Astrocyte of the spinal cord (primary cell): Measurements from ENCODE around the gene SRSF3.
A peak's percentile ranks its signal among the peaks of the same experiment; 100 is the strongest.

ENCODE experiments used
- DNase-seq: peaks from one replicate; pipeline ENCODE4 v3.0.0; 2011; ENCODE audit warnings: low read depth, low spot score
- H3K4me3 ChIP-seq: 2 replicates; pipeline ENCODE4 v1.5.1; 2011; ENCODE audit warnings: low read depth, mild to moderate bottlenecking, low read length, moderate library complexity
- in situ Hi-C: cut with HindIII; loops from 2 replicates; pipeline ENCODE4 v1.10.0; 2017; ENCODE audit warnings: low sequenced_read_pairs
- TF ChIP-seq, protein P1 (sequence below): IDR thresholded peaks from 2 replicates; pipeline ENCODE4 v1.5.1; 2012; ENCODE audit warnings: low read depth, mild to moderate bottlenecking, low read length, inconsistent platforms

SRSF3 gene

DNA sequence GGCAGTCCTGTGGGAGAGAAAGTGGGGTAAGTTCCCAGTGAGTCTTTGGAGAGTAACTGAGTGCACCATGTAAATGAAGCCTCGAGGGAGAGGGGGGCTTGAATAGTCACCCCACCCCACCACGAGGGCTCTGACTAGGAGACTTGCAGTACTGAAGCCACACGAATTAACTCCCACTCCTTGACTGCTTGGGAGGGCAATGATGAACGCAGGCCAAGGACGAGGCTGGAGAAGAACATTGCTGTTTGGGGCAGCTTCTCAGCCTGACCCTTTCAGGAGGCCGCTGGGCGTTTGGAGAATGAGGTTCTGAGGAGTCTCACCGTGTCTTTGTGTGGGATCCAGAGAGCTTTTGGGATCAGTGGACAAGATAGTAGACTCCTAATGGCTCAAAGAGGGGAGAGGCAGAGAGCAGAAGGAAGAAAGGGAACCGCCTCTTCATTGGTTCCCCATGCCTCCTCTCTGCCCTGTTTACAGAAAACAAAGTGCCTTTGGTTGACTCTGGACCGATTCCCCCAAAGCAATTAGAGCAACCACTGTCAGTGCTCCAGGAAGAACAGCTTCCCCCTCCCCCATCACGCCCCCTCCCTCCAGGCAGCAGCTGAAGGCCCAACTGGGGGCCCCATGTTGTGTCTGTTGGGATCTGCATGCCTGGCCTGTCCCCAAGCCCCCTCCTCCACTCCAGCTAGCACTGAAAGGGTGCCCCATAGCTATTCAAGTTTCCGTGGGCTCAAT is 42.7 kb downstream of the SRSF3 start:
- TF ChIP-seq, protein P1, sequence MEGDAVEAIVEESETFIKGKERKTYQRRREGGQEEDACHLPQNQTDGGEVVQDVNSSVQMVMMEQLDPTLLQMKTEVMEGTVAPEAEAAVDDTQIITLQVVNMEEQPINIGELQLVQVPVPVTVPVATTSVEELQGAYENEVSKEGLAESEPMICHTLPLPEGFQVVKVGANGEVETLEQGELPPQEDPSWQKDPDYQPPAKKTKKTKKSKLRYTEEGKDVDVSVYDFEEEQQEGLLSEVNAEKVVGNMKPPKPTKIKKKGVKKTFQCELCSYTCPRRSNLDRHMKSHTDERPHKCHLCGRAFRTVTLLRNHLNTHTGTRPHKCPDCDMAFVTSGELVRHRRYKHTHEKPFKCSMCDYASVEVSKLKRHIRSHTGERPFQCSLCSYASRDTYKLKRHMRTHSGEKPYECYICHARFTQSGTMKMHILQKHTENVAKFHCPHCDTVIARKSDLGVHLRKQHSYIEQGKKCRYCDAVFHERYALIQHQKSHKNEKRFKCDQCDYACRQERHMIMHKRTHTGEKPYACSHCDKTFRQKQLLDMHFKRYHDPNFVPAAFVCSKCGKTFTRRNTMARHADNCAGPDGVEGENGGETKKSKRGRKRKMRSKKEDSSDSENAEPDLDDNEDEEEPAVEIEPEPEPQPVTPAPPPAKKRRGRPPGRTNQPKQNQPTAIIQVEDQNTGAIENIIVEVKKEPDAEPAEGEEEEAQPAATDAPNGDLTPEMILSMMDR, result no peak
- in situ Hi-C loops, result no loop called here
- H3K4me3 ChIP-seq, result no peak overlapping the region
- no peak for DNase-seq

DNA sequence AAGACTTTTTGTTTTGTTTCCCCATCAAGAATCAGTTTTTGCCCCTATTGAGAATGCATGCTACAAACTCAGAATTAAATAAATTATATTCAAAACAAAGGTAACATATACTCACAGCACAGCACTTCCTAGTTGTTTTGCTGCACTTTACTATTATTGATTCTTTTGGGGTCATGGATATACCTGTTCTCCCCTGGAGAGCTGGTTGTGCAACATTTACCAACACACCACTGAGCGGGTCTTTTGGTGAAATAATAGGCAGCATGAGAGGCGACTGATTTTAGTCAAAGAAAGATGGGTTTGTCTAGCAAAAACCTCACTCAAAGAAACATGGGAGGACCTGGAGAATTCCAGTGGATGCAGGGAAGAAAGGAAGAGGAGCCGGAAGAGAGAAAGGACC is 44.4 kb downstream of the SRSF3 start:
- no peak overlapping the region for H3K4me3 ChIP-seq
- in situ Hi-C loops, result no loop called here
- TF ChIP-seq, protein P1, result no peak
- DNase-seq, result no peak

DNA sequence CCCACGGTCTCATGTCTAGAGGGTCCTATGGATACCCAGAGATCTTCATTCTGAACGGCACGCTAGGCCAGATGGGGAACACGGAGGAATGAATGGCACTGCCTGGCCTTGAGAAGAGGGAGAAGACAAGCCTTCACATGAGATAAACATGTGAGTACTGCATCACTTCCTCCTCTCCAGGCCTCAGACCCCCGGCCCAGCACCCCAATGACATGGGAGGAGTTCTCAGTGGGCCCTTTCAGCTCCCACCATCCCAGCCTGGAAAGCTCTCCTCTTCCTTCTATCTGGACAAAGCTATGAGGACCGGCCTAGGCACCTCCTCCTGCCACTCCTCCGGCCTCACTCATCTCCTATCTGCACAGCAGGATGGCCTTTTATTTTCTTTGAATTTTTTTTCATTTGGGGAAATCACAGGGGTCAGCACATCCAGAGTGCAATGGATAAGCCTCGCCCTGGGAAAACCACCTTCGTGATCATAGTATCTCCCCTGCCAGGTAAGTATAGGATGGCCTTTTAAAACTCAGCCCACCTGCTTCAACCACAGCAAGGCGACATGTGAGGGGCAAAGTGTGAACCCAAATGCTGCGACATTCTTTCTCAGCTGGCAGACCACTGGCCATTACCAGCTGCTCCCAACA is 45.1 kb downstream of the SRSF3 start:
- peak; percentile 72 for DNase-seq
- H3K4me3 ChIP-seq, result no peak overlapping the region
- TF ChIP-seq, protein P1, result no peak
- in situ Hi-C loops, result no loop called here

DNA sequence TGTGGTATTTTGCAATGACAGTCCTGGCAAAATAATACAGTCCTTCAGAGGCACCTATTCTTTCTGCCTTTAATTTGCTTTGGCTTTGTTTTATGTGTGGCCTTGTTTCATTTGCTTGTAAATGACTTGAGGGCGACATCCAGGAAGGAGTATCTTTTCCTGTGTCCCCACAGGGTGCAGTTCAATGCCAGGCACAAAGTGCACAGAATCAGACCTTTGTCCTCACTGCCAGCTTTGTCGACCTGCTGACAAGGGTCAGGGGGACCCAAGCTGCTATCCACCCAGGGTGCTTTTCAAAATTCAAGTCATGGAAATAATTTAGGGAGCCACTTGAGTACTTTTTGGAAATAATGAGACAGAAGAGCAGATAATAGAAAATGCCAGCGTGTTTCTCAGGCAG is 47.4 kb downstream of the SRSF3 start:
- no peak overlapping the region for H3K4me3 ChIP-seq
- DNase-seq, result no peak
- in situ Hi-C loops, result no loop called here
- TF ChIP-seq, protein P1, result no peak

DNA sequence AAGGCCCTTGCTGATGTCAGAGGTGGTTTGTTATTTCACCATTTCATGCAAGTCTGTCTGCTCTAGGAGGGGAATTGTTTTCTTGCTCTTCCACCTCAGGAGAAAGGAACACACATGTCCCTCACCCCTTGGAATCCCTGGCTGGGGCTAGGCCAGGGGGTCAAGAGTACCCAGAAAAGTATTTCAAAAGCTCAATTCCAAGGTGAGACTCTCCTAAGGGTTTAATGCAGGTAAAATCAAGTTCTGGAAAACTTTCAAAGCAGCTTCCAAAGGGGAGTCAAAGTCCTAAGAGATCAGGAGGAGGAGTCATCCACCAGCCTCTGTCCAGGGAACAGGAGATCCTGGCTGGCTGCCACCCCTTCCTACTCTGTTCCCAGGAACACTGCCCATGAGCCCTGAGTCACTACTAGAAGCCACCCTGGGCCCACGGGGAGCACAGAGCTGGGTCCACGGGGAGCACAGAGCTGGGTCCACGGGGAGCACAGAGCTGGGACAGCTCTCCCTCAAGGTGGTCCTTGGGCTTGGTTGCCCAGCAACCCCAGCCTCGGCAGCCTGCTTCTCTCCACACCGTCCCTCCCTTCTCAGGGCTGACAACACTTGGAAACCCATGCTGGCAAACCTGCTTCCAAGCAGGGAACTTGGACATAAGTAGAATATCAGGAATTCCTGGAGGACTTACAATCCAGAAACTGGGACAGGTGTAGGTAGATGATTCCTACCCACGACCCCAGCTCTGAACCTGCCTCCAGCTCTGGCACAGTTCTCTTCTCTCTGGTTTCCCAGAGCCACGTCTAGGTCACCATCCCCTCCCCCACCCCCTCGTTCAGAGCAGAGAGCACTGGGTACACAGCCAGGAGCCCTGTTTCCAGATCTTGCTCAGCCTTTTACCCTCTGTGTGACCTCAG is 49.0 kb downstream of the SRSF3 start:
- in situ Hi-C loops, result no loop called here
- H3K4me3 ChIP-seq, result no peak overlapping the region
- DNase-seq, result peak; percentile 82
- TF ChIP-seq, protein P1, result no peak

DNA sequence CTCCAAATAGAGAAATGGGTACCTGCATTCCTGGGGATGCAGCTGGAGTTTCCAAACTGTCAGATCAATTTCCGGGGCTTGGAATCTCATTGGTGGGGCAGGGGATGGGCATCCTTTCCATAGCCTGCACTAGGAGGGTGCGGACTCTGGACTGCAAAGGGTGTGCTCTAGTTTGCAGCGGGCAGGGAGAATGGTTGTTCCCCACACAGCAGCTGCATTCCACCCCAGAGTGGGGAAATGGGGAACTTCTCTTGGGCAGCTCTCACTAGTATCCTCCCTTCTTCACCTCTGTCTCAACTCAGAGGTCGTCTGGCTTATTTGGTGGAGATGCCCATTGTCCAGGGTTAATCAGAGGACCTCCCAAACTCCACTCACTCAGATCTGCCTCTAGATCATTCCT is 49.8 kb downstream of the SRSF3 start:
- in situ Hi-C loops, result no loop called here

More for the DNA sequence above, 49.8 kb downstream of the SRSF3 start:
- no peak for DNase-seq
- TF ChIP-seq, protein P1, result no peak
- no peak overlapping the region for H3K4me3 ChIP-seq
